ENCODE results near the gene RHAG. TPM values are rescaled to one million over a fixed set of nuclear protein-coding genes. Genes with fewer than 3 reads are reported as not detected.
"Not testable (repeated sequence)": the region's sequence is repeated elsewhere in the genome, so short reads cannot be mapped to it uniquely, and the experiment has no call there.

RHAG gene
- total RNA-seq, 1 donor from 2014 or later: not detected

- H3K27ac Mint-ChIP-seq (ENCODE audit: unreplicated experiment): no peak overlapping the region
- H3K9me3 Mint-ChIP-seq (ENCODE audit: unreplicated experiment): no peaks in the 10 kb centered on the region
- DNase-seq (ENCODE audit: extremely low spot score, unreplicated experiment): no peak
- peaks cover 3% of the 10 kb centered on the region for H3K27me3 Mint-ChIP-seq (ENCODE audit: unreplicated experiment)
- H3K4me3 Mint-ChIP-seq (ENCODE audit: unreplicated experiment): no peak overlapping the region
- H3K4me1 Mint-ChIP-seq (ENCODE audit: unreplicated experiment): no peaks in the 10 kb centered on the region
- H3K36me3 Mint-ChIP-seq (ENCODE audit: unreplicated experiment): no peaks in the 10 kb centered on the region
- TF ChIP-seq CTCF (IDR thresholded peaks at IDR 0.05): no peak
Measured at GRCh38 chr6:49634092-49634835, 2.4 kb downstream of the RHAG start.

- Mint-ChIP-seq H3K36me3 (ENCODE audit: unreplicated experiment) (no peaks in the 10 kb centered on the region), H3K9me3 (ENCODE audit: unreplicated experiment) (no peaks in the 10 kb centered on the region), H3K27ac (ENCODE audit: unreplicated experiment) (no peak overlapping the region), H3K4me3 (ENCODE audit: unreplicated experiment) (no peak overlapping the region), H3K4me1 (ENCODE audit: unreplicated experiment) (no peaks in the 10 kb centered on the region), H3K27me3 (ENCODE audit: unreplicated experiment) (peaks cover 3% of the 10 kb centered on the region)
- no peak for TF ChIP-seq CTCF (IDR thresholded peaks at IDR 0.05)
- no peak for DNase-seq (ENCODE audit: extremely low spot score, unreplicated experiment)
Measured at GRCh38 chr6:49633541-49633940, 3.1 kb downstream of the RHAG start.

GRCh38 chr6:49632727-49633126 lies 3.9 kb downstream of the RHAG start:
- Mint-ChIP-seq H3K4me3 (ENCODE audit: unreplicated experiment) (no peak overlapping the region), H3K36me3 (ENCODE audit: unreplicated experiment) (no peaks in the 10 kb centered on the region), H3K27ac (ENCODE audit: unreplicated experiment) (no peak overlapping the region), H3K4me1 (ENCODE audit: unreplicated experiment) (no peaks in the 10 kb centered on the region), H3K27me3 (ENCODE audit: unreplicated experiment) (peaks cover 3% of the 10 kb centered on the region), H3K9me3 (ENCODE audit: unreplicated experiment) (no peaks in the 10 kb centered on the region)
- no peak for TF ChIP-seq CTCF (IDR thresholded peaks at IDR 0.05)
- DNase-seq (ENCODE audit: extremely low spot score, unreplicated experiment): no peak

GRCh38 chr6:49629485-49630088 lies 7.1 kb downstream of the RHAG start:
- H3K36me3 Mint-ChIP-seq (ENCODE audit: unreplicated experiment); DNase-seq (ENCODE audit: extremely low spot score, unreplicated experiment); H3K9me3 Mint-ChIP-seq (ENCODE audit: unreplicated experiment); H3K27ac Mint-ChIP-seq (ENCODE audit: unreplicated experiment); H3K4me3 Mint-ChIP-seq (ENCODE audit: unreplicated experiment); H3K4me1 Mint-ChIP-seq (ENCODE audit: unreplicated experiment); H3K27me3 Mint-ChIP-seq (ENCODE audit: unreplicated experiment): not testable (repeated sequence)

GRCh38 chr6:49626811-49627210 lies 9.8 kb downstream of the RHAG start:
- Mint-ChIP-seq H3K9me3 (ENCODE audit: unreplicated experiment) (no peaks in the 10 kb centered on the region), H3K4me3 (ENCODE audit: unreplicated experiment) (no peak overlapping the region), H3K27me3 (ENCODE audit: unreplicated experiment) (peaks cover 3% of the 10 kb centered on the region), H3K27ac (ENCODE audit: unreplicated experiment) (no peak overlapping the region), H3K36me3 (ENCODE audit: unreplicated experiment) (no peaks in the 10 kb centered on the region), H3K4me1 (ENCODE audit: unreplicated experiment) (no peaks in the 10 kb centered on the region)
- no peak for DNase-seq (ENCODE audit: extremely low spot score, unreplicated experiment)
- no peak for TF ChIP-seq CTCF (IDR thresholded peaks at IDR 0.05)
